Left ventricle myocardium inferior (tissue), 1 donor: ENCODE measurements around the gene RASAL2. TPM values are rescaled to one million over a fixed set of nuclear protein-coding genes. Genes with fewer than 3 reads are reported as not detected.

ENCODE experiments used
- DNase-seq: peaks from one replicate; pipeline ENCODE4 v3.0.0-alpha.2; 2020
- H3K27ac ChIP-seq: fragments of 200-600 bp; replicated peaks from 2 replicates; pipeline ENCODE4 v1.8.0; 2021
- H3K27me3 ChIP-seq: fragments of 200-600 bp; 2 replicates; pipeline ENCODE4 v1.8.0; 2021; ENCODE audit warnings: low read depth
- H3K36me3 ChIP-seq: fragments of 200-600 bp; 2 replicates; pipeline ENCODE4 v1.8.0; 2021
- H3K4me1 ChIP-seq: fragments of 200-600 bp; 2 replicates; pipeline ENCODE4 v1.8.0; 2021
- H3K4me3 ChIP-seq: fragments of 200-600 bp; 2 replicates; pipeline ENCODE4 v1.8.0; 2021; ENCODE audit warnings: mild to moderate bottlenecking, moderate library complexity
- H3K9me3 ChIP-seq: fragments of 200-600 bp; replicated peaks from 2 replicates; pipeline ENCODE4 v1.8.0; 2021
- intact Hi-C: fragments of 100-400 bp; cut with micrococcal nuclease; formaldehyde crosslinking; loops from one replicate; pipeline ENCODE4 v1.11.0; 2022
- total RNA-seq: library from RNA; stranded (reverse); fragmentation: NEBNext Ultra II Directional; extraction: Animal tissue kit (Norgen Biotek cat#: 25700); gene quantifications from one replicate; pipeline ENCODE4 v1.2.1, GENCODE V29; 2021
- TF ChIP-seq, protein P1 (sequence below): fragments of 200-600 bp; IDR thresholded peaks from 2 replicates; pipeline ENCODE4 v1.8.0; 2021; ENCODE audit warnings: antibody characterized with exemption, mild to moderate bottlenecking, borderline replicate concordance
- donor health status: DM: no; HTN: yes; CAD: no; lungs with severe emphysema.

RASAL2 gene
- total RNA-seq, 1 donor from 2014 or later, result 28.3 TPM

DNA sequence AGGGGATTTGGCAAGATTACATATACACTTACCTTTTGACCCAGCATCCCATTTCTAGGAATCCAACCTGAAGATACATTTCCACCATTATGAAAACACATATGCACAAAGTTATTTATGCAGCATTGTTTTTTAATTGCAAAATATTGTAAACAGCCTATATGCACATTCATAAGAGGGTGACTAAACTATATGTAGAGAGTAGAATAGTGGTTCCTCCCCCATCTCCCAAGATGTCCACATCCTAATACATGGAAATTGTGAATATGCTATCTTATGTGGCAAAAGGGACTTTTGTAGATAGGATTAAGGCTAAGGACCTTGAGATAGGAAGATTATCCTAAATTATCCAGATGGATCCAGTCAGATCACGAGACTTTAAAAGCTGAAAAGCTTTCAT lies 311.2 kb downstream of the RASAL2 start:
- TF ChIP-seq, protein P1, sequence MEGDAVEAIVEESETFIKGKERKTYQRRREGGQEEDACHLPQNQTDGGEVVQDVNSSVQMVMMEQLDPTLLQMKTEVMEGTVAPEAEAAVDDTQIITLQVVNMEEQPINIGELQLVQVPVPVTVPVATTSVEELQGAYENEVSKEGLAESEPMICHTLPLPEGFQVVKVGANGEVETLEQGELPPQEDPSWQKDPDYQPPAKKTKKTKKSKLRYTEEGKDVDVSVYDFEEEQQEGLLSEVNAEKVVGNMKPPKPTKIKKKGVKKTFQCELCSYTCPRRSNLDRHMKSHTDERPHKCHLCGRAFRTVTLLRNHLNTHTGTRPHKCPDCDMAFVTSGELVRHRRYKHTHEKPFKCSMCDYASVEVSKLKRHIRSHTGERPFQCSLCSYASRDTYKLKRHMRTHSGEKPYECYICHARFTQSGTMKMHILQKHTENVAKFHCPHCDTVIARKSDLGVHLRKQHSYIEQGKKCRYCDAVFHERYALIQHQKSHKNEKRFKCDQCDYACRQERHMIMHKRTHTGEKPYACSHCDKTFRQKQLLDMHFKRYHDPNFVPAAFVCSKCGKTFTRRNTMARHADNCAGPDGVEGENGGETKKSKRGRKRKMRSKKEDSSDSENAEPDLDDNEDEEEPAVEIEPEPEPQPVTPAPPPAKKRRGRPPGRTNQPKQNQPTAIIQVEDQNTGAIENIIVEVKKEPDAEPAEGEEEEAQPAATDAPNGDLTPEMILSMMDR, result no peak
- Histone ChIP-seq H3K27me3 (no peaks in the 10 kb centered on the region), H3K4me3 (no peak overlapping the region), H3K27ac (no peak overlapping the region), H3K4me1 (peaks cover 19% of the 10 kb centered on the region), H3K36me3 (peaks cover 8% of the 10 kb centered on the region), H3K9me3 (no peaks in the 10 kb centered on the region)
- intact Hi-C loops, result no loop called here
- DNase-seq, result no peak

DNA sequence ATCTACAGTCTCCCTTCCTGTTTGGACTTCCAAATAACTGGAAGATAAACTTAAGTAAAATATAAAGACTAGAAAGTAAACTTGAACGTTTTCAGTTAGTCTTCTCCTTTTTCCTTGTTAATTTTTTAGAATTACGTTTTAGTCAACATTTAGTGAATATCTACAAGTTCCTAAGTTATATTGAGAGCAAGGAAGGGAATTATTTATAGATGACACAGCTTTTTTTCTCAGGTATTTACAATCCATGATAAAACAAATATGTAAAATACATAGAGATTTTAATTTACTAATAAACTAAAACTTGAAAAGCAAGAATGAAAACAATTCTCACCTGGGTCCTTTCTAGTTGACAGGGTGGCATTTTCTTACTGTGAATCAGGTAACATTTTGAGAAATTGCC lies 313.3 kb downstream of the RASAL2 start:
- intact Hi-C loops, result no loop called here
- Histone ChIP-seq H3K27me3 (no peaks in the 10 kb centered on the region), H3K4me3 (no peak overlapping the region), H3K27ac (no peak overlapping the region), H3K36me3 (peaks cover 8% of the 10 kb centered on the region), H3K9me3 (no peaks in the 10 kb centered on the region), H3K4me1 (peaks cover 19% of the 10 kb centered on the region)
- TF ChIP-seq, protein P1, result no peak
- no peak for DNase-seq

DNA sequence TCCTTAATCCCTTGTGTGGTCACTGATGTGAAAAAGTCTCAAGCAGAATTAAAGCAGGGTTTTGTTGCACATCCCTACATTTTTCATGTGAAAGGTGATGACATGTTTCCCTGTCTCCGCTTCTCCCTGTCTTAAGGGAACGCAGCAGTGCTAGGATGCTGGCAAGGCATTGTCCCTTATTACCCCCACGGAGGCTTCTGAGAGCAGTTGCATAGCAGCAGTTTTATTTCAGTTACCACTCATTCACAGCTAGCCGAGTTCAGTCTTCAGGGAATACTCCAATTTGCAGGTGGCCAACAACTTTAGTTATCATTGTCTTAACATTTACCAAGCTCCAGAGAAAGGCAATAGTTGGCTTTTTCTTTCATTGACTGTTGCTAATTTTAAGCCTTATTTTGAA lies 313.8 kb downstream of the RASAL2 start:
- H3K27ac ChIP-seq, result no peak overlapping the region
- peaks cover 8% of the 10 kb centered on the region for H3K36me3 ChIP-seq
- no peaks in the 10 kb centered on the region for H3K27me3 ChIP-seq
- peaks cover 19% of the 10 kb centered on the region for H3K4me1 ChIP-seq
- intact Hi-C loops, result no loop called here
- no peak for DNase-seq
- TF ChIP-seq, protein P1, result no peak
- H3K4me3 ChIP-seq, result no peak overlapping the region
- H3K9me3 ChIP-seq, result no peaks in the 10 kb centered on the region

DNA sequence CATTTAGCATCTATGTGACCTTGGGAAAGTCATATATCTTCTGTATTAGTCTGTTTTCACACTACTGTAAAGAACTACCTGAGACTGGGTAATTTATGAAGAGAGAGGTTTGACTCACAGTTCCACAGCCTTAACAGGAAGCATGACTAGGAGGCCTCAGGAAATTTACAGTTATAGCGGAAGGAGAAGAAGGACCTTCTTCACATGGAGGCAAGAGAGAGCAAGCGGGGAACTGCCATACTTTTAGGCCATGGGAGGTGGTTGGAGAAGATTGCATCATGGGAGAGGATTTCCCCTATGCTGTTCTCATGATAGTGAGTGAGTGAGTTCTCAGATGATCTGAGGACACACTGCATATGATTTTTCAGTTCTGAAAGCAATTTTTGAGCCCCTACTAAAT lies 315.0 kb downstream of the RASAL2 start:
- TF ChIP-seq, protein P1, result no peak
- intact Hi-C loops, result no loop called here
- no peak for DNase-seq
- H3K4me1 ChIP-seq, result peaks cover 19% of the 10 kb centered on the region
- H3K36me3 ChIP-seq, result peaks cover 8% of the 10 kb centered on the region
- no peaks in the 10 kb centered on the region for H3K9me3 ChIP-seq
- no peaks in the 10 kb centered on the region for H3K27me3 ChIP-seq
- H3K4me3 ChIP-seq, result no peak overlapping the region
- H3K27ac ChIP-seq, result no peak overlapping the region

DNA sequence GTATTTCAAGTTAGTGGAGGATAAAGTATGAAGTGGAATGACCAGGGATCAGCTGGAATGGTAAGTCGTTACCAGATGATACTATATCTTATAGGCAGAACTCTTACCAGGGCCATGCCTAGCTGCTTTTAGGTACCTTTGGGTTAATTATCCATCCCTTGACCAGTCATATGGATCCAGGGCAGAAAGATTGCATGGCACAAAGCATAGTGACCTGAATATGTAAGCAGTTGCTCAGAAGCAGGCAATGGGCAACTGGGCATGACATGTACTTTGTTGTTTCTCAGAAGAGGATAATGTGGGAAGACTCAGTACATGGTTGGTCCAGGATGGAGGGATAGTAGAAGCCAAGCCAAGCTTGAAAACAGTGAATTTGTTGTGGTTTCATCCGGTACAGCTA lies 315.6 kb downstream of the RASAL2 start:
- intact Hi-C loops, result no loop called here

More for the DNA sequence above, 315.6 kb downstream of the RASAL2 start:
- H3K4me3 ChIP-seq, result no peak overlapping the region
- DNase-seq, result no peak
- H3K4me1 ChIP-seq, result peaks cover 19% of the 10 kb centered on the region
- no peak overlapping the region for H3K27ac ChIP-seq
- H3K36me3 ChIP-seq, result peaks cover 5% of the 10 kb centered on the region
- no peaks in the 10 kb centered on the region for H3K9me3 ChIP-seq
- TF ChIP-seq, protein P1, result no peak
- no peaks in the 10 kb centered on the region for H3K27me3 ChIP-seq
